ENCODE data around the gene TEKT4.

DNA sequence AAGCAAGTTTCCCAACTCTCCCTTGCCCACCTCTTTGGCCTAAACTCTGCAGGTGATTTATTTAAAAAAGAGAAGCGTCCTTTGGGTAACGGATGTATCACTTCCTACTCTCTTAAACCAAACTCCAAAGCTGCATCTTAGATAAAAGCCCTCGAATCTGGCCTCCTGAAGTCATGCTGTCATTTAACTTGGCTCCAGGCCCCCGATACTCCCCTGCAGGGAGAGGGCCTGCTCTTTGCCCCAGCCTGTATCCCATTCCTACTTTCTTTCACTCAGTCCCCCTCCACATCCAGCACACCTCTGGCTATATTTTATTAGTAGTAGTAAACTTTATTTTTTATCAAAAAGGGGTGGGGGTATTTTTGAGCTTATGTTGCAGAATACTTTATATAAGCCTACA is 19.0 kb downstream of the TEKT4 start:
- TF ChIP-seq EZH2 (IDR thresholded peaks at IDR 0.05; ENCODE audit: insufficient read depth, poor library complexity, severe bottlenecking) (no peak), EZH2phosphoT487 (IDR thresholded peaks at IDR 0.05; ENCODE audit: insufficient read depth, low read depth) (no peak)

Measured in GM23248 (cell line).